Measurements from ENCODE around the gene SMIM35.

The SMIM35 gene

GRCh38 chr11:118002541-118003423, 84.0 kb downstream of the SMIM35 start:
- no peak for DNase-seq (ENCODE audit: low read depth)

- DNase-seq (ENCODE audit: low read depth): no peak
Observed at GRCh38 chr11:118002010-118002540, 84.7 kb downstream of the SMIM35 start.

DNA sequence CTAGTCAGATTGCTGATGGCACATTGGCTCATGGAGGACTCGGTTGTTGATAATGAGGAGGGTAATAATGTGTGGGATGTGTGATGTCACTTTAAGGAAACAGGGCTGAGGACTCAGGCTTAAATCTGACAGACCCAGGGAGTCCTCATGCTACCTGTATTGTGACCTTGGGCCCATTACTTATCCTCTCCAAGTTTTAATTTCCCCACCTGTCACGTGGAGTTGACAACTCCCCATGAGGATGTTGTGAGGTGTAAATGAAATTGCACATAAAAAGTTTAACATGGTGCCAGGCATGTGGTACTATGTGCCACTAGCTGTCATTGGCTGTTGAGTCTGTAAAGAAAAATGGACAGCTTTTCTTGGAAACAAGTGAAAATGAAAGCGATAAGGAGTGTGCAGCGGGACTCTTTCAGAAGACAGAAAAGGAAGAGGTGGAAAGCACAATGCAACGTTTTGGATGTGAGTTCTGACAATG, 85.2 kb downstream of the SMIM35 start:
- no peak for DNase-seq (ENCODE audit: low read depth)

- no peak for DNase-seq (ENCODE audit: low read depth)
Observed at GRCh38 chr11:118000850-118001228, 85.9 kb downstream of the SMIM35 start.

DNA sequence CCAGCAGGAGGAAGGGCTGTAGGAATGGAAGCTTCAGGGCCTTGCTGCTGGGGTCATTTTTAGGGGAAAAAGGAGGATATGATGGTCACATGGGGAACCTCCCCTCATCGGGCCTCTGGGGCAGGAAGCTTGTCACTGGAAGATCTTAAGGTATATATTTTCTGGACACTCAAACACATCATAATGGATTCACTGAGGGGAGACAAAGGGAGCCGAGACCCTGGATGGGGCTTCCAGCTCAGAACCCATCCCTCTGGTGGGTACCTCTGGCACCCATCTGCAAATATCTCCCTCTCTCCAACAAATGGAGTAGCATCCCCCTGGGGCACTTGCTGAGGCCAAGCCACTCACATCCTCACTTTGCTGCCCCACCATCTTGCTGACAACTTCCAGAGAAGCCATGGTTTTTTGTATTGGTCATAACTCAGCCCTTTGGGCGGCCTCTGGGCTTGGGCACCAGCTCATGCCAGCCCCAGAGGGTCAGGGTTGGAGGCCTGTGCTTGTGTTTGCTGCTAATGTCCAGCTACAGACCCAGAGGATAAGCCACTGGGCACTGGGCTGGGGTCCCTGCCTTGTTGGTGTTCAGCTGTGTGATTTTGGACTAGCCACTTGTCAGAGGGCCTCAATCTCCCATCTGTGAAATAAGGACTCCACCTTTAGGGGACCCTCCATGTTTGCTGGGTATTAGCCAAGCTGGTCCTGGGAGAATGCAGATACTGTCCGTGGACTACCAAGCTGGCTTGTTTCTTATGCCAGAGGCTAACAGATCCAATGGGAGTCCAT, 86.5 kb downstream of the SMIM35 start:
- no peak for DNase-seq (ENCODE audit: low read depth)

DNA sequence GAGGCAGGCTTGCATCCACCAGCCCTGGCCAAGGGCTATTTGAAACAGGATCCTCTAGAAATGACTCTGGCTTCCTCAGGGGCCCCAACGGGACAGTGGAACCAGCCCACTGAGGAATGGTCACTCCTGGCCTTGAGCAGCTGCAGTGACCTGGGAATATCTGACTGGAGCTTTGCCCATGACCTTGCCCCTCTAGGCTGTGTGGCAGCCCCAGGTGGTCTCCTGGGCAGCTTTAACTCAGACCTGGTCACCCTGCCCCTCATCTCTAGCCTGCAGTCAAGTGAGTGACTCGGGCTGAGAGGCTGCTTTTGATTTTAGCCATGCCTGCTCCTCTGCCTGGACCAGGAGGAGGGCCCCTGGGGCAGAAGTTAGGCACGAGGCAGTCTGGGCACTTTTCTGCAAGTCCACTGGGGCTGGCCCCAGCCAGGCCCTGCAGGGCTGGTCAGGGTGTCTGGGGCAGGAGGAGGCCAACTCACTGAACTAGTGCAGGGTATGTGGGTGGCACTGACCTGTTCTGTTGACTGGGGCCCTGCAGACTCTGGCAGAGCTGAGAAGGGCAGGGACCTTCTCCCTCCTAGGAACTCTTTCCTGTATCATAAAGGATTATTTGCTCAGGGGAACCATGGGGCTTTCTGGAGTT, 87.3 kb downstream of the SMIM35 start:
- no peak for DNase-seq (ENCODE audit: low read depth)

DNA sequence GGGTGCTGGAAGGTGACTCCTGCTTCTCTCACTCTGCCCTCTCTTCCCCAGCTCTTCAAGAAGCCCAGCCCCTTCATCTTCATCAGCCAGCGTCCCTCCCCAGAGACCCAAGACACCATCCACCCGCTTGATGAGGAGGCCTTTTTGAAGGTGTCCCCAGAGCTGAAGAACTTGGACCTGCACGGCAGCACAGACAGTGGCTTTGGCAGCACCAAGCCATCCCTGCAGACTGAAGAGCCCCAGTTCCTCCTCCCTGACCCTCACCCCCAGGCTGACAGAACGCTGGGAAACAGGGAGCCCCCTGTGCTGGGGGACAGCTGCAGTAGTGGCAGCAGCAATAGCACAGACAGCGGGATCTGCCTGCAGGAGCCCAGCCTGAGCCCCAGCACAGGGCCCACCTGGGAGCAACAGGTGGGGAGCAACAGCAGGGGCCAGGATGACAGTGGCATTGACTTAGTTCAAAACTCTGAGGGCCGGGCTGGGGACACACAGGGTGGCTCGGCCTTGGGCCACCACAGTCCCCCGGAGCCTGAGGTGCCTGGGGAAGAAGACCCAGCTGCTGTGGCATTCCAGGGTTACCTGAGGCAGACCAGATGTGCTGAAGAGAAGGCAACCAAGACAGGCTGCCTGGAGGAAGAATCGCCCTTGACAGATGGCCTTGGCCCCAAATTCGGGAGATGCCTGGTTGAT, 88.0 kb downstream of the SMIM35 start:
- no peak for DNase-seq (ENCODE audit: low read depth)

GRCh38 chr11:117997823-117998579, 88.8 kb downstream of the SMIM35 start:
- no peak for DNase-seq (ENCODE audit: low read depth)

DNA sequence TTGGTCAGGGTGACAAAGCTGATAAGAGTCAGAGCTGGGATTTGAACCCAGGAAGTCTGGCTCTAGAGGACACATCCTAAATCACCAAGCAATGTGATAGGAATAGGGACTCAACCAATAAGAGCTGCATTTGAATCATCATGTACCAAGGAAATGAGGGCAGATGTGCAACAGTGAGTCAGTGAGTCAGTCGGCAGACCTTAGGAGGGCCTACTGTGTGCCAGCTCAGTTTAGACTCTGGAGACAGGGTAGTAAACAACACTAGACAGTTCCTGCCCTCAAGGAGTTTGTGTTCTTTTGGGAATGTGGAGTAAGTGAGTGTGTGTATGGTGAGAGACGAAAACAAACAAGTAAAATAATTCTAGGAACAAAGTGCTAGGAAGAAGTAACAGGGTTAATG, 89.4 kb downstream of the SMIM35 start:
- DNase-seq (ENCODE audit: low read depth): no peak

DNA sequence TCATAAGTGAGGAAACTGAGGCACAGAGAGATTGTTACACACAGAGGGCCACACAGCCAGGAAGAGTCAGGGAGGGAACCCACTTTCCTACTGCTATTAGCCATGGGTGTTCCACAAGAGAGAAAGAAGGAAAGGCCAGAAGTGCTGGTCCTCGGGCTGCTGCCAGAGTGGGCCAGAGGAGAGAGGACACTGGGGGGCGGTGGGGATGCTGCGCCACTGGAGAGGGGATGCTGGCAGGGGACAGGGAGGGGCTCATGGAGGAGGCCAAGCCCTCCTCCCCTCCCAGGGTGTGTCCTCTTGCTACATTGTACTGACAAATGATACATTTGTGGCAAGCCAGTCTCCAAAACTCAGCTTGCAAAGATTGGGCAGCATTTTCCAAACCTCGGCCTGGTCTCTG, 90.7 kb downstream of the SMIM35 start:
- no peak for DNase-seq (ENCODE audit: low read depth)

GRCh38 chr11:117995472-117995871, 91.3 kb downstream of the SMIM35 start:
- DNase-seq (ENCODE audit: low read depth): no peak

- no peak for DNase-seq (ENCODE audit: low read depth)
Observed at GRCh38 chr11:117993988-117994745, 92.6 kb downstream of the SMIM35 start.

GRCh38 chr11:117992620-117993019, 94.1 kb downstream of the SMIM35 start:
- DNase-seq (ENCODE audit: low read depth): no peak

GRCh38 chr11:117992136-117992535, 94.6 kb downstream of the SMIM35 start:
- DNase-seq (ENCODE audit: low read depth): no peak

GRCh38 chr11:117989351-117990102, 97.2 kb downstream of the SMIM35 start:
- DNase-seq (ENCODE audit: low read depth): no peak

DNA sequence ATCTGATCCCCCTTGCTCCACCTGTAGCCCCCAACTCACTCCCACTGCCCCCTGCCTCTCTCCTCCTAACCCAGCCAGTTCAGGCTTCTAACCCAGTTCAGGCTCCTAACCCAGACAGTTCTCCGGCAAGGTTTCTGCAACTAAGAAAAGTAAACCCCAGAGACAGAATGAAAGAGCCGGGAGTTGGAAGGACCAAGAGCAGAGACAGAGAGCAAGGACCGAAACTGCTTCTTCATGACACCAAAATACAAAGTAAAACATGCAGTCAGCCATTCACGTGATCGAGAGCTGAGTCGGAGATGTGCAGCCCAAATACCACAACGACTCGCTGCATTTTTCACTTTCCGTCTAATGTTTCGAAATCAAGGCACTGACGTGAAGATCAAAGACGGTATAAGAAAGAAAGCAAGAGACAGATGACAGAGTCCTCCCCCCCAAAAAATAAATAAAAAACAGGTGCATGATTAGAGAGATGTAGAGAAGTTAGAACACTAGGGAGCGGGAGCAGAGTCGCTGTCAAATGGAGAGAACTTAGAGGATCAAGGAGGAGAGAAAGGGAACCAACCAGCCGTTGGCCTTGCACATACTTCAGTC, 99.7 kb downstream of the SMIM35 start:
- DNase-seq (ENCODE audit: low read depth): peak; percentile 56

GRCh38 chr11:117985953-117986887, 100.5 kb downstream of the SMIM35 start, which contains the start of gene IL10RA:
Gene IL10RA, plus strand, starts transcription at chr11:117986394. Its CDS starts 74 bp downstream, at chr11:117986468.
- DNase-seq (ENCODE audit: low read depth): peak; percentile 68

DNA sequence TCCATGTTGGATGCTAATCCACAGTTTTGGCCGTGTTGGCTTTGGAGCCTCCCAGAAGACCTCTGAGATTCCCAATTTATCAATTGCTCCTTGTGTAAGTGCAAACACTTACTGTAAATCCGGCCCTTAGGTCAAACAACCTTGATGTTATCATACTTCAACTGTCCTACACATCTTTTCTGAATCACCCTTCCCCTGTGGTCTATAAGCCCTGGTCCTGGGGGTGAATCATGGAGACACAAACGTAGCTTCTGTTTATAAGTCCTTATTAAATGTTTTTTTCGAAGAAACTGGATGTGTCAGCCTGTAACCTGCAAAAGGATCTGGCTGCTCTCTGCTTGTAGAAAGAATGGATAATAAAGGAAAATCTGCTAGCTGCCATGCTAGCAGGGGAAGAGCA, 102.3 kb downstream of the SMIM35 start:
- DNase-seq (ENCODE audit: low read depth): no peak
